ENCODE data around the gene KLK4.

Gene KLK4

DNA sequence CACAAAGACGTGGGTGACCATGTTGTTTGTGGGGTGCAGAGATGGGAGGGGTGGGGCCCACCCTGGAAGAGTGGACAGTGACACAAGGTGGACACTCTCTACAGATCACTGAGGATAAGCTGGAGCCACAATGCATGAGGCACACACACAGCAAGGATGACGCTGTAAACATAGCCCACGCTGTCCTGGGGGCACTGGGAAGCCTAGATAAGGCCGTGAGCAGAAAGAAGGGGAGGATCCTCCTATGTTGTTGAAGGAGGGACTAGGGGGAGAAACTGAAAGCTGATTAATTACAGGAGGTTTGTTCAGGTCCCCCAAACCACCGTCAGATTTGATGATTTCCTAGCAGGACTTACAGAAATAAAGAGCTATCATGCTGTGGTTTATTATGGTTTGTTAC lies 32.3 kb downstream of the KLK4 start:
- DNase-seq (ENCODE audit: low read depth in 2 of 2), result no peak

DNA sequence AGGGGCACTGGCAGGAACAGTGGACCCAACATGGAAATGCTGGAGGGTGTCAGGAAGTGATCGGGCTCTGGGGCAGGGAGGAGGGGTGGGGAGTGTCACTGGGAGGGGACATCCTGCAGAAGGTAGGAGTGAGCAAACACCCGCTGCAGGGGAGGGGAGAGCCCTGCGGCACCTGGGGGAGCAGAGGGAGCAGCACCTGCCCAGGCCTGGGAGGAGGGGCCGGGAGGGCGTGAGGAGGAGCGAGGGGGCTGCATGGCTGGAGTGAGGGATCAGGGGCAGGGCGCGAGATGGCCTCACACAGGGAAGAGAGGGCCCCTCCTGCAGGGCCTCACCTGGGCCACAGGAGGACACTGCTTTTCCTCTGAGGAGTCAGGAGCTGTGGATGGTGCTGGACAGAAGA lies 33.9 kb downstream of the KLK4 start:
- DNase-seq (ENCODE audit: low read depth in 2 of 2), result no peak

DNA sequence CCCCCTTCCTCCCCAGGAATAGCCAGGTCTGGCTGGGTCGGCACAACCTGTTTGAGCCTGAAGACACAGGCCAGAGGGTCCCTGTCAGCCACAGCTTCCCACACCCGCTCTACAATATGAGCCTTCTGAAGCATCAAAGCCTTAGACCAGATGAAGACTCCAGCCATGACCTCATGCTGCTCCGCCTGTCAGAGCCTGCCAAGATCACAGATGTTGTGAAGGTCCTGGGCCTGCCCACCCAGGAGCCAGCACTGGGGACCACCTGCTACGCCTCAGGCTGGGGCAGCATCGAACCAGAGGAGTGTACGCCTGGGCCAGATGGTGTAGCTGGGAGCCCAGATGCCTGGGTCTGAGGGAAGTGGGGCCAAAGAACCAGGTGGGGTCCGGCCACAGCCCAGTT lies 34.7 kb downstream of the KLK4 start:
- DNase-seq (ENCODE audit: low read depth in 2 of 2), result no peak

DNA sequence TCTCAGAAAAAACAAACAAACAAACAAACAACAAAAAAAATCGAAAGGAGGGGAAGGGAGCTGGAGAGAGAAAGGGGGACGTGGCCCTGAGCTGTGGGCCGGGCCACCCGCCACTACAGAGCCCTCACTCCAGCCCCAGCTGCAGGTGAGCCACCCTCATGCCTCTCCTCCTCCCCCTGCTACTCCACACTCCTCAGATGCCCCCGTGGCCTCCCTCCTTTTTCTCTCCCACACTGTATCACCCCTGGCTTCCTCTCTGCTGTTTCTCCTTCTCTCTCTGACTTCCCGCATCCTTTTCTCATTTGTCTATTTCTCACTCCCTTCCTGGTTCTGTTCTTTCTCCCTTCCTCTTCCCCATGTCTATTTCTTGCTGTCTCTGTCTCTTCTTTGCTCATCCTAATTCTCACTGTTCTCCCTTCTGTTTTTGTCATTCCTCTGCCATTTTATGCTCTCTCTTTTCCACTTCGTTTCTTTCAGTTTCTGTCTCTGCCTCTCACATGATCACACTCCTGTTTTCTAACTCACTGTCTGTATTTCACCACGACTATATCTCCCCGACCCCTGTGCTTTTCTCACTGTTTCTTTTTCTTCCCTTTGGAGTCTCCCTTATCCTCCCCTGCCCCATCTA lies 35.3 kb downstream of the KLK4 start:
- no peak for DNase-seq (ENCODE audit: low read depth in 2 of 2)

DNA sequence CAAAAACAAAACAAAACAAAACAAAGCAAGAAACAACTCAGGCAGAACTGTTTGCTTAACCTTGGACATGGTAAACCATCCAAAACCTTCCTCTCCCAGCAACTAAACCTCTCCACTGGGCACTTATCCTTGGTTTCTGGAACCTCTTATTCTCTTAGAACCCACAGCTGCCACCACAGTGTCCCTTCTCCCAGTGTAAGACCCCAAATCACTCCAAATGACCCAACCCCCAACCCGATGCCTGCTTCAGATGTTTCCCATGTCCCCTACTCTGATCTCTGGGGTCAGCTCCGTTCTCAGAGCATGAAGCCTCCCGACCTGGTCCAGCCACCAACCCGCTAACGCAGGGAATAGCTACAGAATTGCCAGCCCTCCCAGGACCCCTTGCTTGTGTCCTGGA lies 37.0 kb downstream of the KLK4 start:
- no peak for DNase-seq (ENCODE audit: low read depth in 2 of 2)

DNA sequence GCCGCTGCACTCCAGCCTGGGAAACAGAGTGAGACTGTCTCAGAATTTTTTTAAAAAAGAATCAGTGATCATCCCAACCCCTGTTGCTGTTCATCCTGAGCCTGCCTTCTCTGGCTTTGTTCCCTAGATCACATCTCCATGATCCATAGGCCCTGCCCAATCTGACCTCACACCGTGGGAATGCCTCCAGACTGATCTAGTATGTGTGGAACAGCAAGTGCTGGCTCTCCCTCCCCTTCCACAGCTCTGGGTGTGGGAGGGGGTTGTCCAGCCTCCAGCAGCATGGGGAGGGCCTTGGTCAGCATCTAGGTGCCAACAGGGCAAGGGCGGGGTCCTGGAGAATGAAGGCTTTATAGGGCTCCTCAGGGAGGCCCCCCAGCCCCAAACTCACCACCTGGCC lies 38.1 kb downstream of the KLK4 start, which contains the start of gene KLK2:
Gene KLK2 (plus strand): TSS at position 384 of the 400 bp plus-strand sequence. CDS start 35 bp downstream, outside the sequence.
- no peak for DNase-seq (ENCODE audit: low read depth in 2 of 2)

DNA sequence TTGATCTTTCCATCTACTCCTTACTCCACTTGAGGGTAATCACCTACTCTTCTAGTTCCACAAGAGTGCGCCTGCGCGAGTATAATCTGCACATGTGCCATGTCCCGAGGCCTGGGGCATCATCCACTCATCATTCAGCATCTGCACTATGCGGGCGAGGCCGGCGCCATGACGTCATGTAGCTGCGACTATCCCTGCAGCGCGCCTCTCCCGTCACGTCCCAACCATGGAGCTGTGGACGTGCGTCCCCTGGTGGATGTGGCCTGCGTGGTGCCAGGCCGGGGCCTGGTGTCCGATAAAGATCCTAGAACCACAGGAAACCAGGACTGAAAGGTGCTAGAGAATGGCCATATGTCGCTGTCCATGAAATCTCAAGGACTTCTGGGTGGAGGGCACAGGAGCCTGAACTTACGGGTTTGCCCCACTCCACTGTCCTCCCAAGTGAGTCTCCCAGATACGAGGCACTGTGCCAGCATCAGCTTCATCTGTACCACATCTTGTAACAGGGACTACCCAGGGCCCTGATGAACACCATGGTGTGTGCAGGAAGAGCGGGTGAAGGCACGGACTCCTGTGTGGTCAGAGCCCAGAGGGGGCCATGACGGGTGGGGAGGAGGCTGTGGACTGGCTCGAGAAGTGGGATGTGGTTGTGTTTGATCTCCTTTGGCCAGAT lies 40.6 kb downstream of the KLK4 start:
- DNase-seq (ENCODE audit: low read depth in 2 of 2), result no peak

DNA sequence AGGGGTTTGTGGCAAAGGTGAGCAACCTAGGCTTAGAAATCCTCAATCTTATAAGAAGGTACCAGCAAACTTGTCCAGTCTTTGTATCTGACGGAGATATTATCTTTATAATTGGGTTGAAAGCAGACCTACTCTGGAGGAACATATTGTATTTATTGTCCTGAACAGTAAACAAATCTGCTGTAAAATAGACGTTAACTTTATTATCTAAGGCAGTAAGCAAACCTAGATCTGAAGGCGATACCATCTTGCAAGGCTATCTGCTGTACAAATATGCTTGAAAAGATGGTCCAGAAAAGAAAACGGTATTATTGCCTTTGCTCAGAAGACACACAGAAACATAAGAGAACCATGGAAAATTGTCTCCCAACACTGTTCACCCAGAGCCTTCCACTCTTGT lies 41.7 kb downstream of the KLK4 start:
- no peak for DNase-seq (ENCODE audit: low read depth in 2 of 2)

DNA sequence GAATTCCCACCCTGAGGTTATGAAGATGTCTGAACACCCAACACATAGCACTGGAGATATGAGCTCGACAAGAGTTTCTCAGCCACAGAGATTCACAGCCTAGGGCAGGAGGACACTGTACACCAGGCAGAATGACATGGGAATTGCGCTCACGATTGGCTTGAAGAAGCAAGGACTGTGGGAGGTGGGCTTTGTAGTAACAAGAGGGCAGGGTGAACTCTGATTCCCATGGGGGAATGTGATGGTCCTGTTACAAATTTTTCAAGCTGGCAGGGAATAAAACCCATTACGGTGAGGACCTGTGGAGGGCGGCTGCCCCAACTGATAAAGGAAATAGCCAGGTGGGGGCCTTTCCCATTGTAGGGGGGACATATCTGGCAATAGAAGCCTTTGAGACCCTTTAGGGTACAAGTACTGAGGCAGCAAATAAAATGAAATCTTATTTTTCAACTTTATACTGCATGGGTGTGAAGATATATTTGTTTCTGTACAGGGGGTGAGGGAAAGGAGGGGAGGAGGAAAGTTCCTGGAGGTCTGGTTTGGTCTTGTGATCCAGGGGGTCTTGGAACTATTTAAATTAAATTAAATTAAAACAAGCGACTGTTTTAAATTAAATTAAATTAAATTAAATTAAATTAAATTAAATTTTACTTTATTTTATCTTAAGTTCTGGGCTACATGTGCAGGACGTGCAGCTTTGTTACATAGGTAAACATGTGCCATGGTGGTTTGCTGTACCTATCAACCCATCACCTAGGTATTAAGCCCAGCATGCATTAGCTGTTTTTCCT lies 49.5 kb downstream of the KLK4 start:
- no peak for DNase-seq (ENCODE audit: low read depth in 2 of 2)

DNA sequence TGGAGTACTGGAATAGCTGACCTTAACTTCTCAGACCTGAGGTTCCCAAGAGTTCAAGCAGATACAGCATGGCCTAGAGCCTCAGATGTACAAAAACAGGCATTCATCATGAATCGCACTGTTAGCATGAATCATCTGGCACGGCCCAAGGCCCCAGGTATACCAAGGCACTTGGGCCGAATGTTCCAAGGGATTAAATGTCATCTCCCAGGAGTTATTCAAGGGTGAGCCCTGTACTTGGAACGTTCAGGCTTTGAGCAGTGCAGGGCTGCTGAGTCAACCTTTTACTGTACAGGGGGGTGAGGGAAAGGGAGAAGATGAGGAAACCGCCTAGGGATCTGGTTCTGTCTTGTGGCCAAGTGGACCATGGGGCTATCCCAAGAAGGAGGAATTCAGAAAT lies 50.2 kb downstream of the KLK4 start:
- DNase-seq (ENCODE audit: low read depth in 2 of 2), result no peak

DNA sequence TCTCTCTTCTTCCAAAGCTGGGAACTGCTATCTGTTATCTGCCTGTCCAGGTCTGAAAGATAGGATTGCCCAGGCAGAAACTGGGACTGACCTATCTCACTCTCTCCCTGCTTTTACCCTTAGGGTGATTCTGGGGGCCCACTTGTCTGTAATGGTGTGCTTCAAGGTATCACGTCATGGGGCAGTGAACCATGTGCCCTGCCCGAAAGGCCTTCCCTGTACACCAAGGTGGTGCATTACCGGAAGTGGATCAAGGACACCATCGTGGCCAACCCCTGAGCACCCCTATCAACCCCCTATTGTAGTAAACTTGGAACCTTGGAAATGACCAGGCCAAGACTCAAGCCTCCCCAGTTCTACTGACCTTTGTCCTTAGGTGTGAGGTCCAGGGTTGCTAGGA lies 51.3 kb downstream of the KLK4 start:
- no peak for DNase-seq (ENCODE audit: low read depth in 2 of 2)

DNA sequence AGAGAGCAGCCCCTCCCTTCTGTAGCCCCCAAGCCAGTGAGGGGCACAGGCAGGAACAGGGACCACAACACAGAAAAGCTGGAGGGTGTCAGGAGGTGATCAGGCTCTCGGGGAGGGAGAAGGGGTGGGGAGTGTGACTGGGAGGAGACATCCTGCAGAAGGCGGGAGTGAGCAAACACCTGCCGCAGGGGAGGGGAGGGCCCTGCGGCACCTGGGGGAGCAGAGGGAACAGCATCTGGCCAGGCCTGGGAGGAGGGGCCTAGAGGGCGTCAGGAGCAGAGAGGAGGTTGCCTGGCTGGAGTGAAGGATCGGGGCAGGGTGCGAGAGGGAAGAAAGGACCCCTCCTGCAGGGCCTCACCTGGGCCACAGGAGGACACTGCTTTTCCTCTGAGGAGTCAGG lies 52.3 kb downstream of the KLK4 start:
- DNase-seq (ENCODE audit: low read depth in 2 of 2), result no peak

DNA sequence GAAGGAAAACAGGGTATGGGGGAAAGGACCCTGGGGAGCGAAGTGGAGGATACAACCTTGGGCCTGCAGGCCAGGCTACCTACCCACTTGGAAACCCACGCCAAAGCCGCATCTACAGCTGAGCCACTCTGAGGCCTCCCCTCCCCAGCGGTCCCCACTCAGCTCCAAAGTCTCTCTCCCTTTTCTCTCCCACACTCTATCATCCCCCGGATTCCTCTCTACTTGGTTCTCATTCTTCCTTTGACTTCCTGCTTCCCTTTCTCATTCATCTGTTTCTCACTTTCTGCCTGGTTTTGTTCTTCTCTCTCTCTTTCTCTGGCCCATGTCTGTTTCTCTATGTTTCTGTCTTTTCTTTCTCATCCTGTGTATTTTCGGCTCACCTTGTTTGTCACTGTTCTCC lies 53.8 kb downstream of the KLK4 start:
- no peak for DNase-seq (ENCODE audit: low read depth in 2 of 2)
